NCI-H524 (cell line): ENCODE data around the gene PTTG1IP.

Experiments
- DNase-seq, 2 experiments: peaks; one replicate each; lab custom pipeline; 2025; lab: John Stamatoyannopoulos, UW

PTTG1IP gene

DNA sequence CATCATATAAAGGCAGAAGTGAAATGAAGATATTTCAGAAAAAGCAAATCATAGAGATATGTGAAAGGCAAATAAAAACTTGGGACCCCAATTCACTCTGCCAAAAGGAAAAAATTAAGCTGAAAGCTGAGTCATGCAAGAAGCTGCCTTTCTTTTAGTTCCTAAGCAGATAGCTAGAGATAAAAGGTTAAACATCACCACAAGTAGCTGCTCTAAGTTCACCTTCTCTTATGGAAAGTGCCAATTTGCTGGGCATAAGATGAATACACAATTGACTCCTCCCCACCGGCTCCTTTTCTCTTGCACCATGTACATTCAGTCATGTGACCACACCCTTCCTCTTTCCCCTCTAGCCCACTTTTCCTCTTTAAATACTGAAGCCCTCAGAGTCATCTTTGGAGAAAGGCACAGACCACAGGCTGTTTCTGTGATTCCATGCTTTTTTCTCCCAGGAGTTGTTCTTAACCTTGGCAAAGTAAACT, 50.3 kb downstream of the PTTG1IP start:
- no peak for DNase-seq

DNA sequence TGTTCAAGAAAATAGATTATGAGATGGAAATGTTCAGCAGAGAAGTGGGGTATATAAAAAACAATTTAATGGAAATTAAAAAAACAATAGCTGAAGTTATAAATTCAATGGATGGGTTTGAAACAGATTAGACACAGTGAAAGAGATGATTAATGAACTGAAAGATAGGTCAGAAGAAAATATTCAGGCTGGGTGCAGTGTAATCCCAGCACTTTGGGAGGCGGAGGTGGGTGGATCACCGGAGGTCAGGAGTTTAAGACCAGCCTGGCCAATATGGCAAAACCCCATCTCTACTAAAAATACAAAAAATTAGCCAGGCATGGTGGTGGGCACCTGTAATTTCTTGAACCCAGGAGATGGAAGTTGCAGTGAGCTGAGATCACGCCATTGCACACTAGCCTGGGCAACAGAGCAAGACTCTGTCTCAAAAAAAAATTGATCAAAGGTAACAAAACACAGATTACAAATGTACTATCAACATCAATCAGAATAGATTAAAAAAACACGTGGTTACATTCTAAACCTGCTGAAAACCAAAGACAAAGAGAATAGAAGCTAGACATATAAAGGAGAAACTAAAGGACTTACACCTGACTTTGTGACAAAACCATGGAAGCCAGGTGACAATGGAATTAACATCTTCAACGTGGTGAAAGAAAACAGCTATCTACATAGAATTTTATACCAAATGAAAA, 50.9 kb downstream of the PTTG1IP start:
- DNase-seq, result no peak

DNA sequence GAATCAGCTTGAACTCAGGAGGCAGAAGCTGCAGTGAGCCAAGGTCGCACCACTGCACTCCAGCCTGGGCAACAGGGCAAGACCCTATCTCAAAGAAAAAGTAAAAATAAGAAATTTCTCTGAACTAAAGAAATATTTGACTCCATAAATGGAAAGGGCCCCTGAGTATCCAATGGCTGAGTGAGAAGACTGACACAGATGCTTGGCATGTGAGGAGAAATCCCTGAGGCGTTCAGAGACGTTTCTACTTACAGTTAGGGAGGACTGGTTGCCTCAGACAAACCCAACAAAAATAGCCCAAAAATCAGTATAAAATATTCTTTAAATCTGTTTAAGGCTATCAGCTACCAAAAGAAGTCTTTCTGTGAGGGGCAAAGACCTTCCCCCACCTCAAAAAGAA, 52.6 kb downstream of the PTTG1IP start:
- DNase-seq, result no peak

DNA sequence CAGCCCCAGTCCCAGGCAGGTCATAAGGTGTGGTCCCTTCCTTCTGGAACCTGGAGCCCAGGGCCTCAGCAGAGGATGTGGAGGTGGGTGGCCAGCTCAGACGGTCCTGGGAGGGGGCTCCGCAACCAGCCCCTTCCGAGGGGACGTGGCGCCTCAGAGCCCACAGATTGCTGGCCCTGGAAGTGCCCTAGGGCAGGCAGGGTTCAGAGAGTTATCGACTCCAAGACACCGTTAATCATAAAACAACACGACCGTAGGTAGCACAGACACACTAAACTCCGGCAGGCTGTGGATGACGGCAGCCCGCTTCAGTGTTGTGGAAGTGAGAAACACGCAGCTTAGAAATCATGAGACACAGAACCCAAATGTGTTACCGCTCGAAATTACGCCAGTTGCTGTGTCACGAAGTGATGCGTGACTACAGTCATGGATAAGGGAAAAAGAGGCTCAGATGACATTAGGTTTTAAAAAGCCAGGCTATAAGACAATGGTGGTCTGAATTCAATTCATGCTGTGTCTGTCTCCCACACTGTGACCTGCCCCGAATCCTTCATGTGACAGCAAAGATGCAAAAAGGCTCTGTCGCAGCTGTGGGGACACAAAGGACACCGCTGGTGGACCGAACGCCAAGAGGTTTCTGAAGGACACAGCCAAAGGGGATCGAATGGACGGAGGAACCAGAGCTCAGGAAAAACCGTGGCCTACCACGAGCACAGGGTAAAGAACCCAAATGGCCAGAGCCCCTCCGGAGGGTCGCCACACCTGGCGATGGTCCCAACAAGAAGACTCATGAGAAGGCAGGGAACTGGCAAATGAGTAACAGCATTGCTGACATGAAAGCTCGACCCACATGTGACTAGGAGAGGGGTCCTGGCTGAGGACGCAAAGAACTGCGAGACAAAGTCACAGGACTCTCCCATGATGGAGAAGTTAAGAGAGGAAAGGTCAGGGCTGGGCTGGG, 53.9 kb downstream of the PTTG1IP start:
- no peak for DNase-seq

DNA sequence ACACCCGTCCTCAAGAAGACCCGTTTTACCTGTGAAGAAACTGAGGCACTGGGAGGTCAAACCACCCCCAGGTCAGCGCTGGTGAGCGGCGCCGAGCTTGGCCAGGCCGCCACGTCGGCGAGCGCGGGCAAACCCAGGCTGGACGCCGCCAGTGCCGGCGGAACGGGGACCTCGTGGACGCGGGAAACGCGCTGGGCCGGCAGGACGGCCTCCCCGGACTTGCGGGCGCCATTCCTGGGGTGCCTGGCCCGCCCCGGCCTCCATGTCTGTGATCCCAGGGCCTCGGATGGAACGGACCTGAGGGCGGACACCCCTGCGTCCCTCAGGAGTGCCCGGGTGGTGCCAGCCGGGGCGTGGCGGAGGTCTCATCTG, 54.9 kb downstream of the PTTG1IP start:
- no peak for DNase-seq

DNA sequence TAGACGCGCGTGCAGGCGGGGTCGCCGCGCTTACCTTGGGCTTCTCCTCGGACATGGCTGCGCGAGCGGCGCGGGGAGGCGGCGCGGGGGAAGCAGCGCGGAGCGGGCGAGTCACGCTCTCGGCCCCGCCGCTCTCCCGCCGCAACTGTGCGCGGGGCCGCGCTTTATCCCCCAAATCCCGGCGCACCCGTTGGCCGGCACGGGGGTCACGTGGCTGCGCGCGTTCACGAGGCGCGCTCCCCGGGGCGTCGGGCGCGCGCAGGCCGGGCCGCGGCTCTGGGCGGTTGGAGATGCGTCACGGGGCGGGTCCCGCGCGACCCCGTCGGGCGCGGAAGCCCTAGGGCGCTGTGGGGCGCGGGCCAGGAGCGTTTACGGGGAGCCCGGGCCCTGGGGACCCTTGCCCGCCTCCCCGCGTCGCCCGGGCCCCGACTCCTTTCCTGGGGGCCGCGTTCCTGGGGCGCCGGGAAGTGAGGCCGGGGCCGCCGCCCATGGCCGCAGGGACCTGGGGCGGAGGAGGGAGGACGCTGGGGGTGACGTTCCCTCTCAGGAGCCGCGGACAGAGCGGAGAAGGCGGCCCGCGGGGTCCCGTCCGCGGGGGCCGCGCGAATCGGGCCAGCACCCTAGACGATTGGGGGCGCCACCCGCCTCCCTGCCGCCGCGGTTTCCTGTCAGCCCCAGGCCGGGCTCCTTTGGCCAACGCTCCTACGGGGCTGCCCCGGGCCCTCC, 55.4 kb downstream of the PTTG1IP start, which contains the start of gene SUMO3:
SUMO3 (minus strand) TSS at position 149 of the 726 bp plus-strand sequence; CDS start at position 55, 94 bp downstream.
- DNase-seq, result peak; percentile 52 to 82

DNA sequence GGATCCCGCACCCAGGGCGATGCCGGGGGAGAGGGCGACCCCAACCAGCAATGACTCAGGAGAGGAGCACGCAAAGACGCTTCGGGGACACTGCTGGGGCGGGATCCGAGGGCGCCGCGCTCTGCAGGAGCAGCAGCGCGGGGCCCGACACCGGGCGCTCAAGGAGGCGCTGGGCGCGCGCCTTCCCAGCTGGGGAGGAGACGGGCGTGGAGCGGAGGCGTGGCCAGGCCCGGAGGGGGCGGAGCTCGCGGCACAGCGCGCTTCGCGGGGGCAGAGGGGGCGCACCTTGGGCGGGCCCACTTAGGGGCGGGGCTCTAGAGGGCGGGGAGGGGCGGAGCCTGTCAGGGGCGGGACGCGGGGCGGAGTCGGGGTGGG, 56.0 kb downstream of the PTTG1IP start:
- DNase-seq, result peak; percentile 56 to 81

DNA sequence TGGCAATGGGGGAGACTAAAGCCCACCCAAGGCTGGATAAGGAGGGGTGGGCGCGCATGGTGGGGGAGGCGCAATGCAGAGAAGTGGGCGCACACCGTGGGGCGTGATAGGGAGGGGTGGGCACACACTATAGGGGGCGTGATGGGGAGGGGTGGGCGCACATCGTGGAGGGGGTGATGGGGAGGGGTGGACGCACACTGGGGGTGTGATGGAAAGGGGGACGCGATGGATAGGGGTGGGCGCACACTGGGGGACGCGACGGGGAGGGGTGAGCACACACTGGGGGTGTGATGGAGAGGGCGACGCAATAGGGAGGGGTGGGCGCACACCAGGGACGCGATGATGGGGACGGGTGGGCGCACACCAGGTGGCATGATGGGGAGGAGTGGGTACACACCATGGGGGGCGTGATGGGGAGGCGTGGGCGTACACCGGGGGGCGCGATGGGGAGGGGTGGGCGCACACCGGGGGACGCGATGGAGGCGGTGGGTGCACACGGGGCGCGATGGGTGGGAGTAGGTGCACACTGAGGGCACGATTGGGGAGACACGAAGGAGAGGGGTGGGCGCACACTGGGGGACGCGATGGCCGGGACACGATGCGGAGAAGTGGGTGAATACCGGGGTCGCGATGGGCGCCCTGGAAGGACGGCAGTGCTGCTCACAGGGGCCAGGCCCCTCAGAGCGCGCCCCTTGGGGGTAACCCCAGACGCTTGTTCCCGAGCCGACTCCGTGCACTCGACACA, 56.6 kb downstream of the PTTG1IP start:
- no peak for DNase-seq

DNA sequence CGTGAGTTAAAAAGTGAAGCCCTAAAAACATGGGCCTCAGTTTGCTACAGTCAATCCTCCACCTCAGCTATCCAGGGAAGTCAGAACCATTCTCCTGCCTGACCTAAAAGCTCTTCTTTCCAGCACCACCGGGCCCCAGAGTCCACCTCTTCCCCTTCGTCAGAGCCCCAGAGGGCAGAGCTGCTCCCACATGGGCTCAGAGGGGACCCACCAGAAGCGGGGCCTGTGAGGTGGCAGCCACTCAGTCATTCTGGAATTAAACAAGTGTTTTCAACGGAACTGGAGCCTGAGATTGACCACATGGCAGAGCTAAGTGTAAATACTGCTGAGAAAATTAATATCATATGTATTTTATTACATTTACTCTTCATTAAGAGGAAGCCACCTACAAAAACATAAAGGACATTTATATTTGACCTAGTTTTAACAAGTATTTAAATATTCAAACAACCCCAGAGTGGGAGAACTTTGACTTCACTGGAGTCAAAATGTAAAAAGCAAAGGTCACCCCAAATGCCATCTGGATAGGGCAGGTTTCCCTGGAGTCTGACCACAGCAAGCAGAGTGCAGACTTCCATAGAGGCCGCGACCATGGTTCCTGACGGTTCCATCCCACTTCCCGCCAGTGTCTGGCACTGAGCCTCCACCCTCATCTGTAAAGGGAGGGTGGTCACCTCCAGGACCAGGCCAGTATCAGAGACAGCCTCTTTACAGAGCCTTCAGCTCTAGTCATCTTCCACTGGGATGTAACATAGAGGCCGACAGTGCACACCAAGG, 57.5 kb downstream of the PTTG1IP start:
- no peak for DNase-seq

DNA sequence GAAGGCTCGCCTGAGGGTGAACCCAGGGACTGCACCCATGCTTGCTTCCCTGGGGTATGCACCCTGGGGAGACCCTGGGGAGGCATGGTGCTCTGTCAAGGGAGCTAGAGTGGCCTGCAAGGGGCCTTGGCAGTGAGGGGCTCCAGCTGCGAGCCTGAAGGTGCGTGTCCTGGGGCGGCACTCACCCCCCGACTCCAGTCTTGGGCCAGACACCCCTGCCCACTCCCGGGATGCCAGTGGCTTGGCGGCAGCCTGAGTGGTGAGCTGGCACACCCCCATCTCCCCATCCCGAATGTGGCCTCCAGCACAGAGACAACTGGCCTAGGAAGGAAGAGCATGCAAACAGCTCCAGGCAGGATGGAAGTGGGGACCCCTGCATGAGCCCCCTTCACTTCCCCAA, 58.3 kb downstream of the PTTG1IP start:
- no peak for DNase-seq

DNA sequence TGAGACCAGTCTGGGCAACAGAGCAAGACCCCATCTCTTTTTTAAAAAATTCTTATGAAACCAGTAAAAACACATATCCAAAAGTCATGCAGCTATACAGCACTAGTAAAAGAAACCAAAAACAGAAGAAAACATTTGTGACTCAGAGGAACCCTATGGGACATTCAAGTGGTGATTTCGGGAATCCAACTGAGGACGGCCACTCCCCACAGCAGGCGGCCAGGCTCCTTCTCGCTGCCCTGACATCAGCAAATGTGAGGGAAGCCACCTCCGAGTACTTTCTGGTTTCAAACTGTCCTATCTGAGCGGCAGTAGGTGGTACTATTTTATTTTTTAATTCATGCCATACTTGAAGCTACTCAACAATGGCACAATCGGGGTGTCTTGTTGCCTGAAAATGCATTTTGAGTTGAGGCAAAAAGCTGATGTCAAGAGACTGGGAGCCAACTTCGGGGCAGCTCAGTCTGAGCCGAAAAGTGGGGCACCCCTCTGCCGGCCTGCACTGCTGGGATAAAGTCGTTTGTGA, 58.9 kb downstream of the PTTG1IP start:
- DNase-seq, result no peak

DNA sequence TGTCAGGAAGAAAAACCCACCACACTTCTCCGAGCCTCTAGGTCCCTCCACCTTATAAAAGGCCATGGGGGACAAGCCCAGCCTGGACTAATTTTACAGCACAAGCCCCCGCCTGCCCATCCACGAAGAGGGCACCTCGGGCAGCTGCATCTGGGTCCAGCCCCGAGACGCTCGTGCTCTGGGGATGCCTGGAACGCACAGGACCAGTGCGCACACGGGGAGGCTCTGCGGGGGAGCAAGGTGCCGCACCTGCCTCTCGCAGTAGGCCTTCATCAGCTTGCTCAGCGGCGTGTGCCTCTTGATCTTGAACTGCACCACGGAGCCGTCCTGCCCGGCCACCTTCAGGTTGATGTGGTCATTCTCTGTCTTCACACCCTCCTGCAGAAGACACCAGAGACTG, 59.8 kb downstream of the PTTG1IP start:
- no peak for DNase-seq

DNA sequence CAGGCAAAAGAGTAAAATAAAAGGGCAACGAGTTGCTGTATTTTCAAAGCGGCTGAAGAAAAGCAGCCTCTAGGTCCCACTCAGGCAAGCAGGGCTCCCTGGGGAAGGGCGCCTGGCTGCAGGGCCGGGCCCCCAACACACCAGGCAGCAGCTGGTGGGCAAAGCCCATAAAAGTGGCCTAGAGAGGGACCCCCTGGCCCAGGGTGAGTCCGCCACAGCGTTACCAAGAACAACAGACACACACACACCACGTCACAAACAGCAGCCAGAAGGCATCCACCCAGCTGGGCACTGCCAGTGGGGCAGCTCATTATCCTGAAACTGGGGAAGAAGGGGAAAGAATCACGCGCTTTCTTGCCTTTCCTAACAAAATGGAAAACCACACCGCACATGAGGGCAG, 60.3 kb downstream of the PTTG1IP start:
- no peak for DNase-seq

DNA sequence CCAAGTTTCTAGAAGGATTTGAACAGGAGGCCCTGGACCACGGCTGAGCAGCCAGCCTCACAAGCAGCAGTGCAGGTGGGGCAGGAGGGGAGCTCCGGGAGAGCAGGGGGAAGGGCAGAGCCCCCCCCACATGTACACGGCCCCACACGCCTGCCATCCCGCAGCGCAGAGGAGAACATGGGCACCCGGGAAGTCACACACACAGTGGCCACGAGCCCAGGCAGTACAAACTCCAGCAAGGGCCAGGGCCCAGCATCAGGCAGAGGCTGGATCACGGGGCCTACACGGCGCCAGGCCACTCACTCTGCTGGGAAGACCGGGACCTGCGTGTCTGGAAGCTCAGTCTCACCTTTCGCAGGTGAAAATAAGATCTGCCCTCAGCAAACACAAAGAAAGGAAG, 60.9 kb downstream of the PTTG1IP start:
- no peak for DNase-seq

DNA sequence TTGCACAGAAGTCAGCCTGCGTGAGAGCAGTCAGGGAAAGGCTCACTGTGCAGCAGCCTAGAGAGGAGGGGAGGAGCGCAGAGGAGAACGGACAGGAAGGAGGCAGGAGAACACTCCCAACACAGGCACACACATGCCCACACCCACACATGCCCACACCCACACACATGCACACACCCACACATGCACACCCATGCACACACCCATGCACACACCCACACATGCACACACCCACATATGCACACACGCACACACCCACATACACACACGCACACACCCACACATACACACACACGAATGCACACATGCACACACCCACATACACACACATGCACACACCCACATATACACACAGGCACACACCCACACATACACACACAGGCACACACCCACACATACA, 62.7 kb downstream of the PTTG1IP start:
- no peak for DNase-seq

DNA sequence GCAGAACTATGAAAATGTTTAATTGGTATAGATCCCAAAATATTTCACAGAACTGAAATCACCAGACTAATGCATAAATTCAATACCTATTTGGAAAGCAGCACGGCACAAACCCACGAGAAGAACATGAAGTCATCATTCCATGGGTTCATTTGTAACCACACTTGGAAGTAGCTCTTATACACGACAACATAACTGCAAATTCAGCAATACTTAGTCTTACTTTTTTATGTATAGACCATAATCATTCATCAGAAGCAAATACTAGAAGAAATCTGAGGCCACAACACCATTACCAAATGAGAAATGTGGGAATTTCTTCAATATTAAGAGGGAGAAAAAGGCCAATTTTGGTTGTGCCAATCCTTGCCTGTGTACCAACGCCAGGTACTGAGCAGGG, 67.6 kb downstream of the PTTG1IP start:
- no peak for DNase-seq

DNA sequence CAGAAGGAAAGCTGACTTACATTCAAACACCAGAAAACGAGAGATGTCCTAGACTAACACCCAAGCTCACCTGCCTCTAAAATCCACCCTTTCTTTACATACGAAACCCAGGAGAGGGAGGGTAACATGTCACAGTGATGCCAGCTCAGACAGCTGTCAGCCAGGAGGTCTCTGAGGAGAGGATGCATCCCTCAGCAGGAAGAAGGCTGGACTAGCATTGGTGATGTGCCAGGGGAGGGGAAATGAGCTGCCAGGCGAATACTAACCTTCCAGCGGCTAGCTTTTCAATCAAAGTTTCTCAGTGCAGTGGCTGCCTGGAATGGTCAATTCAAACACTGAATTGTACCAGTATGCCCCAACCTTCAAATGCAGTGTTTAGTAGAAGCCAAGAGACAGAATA, 68.3 kb downstream of the PTTG1IP start:
- peak; percentile 61 to 75 for DNase-seq

DNA sequence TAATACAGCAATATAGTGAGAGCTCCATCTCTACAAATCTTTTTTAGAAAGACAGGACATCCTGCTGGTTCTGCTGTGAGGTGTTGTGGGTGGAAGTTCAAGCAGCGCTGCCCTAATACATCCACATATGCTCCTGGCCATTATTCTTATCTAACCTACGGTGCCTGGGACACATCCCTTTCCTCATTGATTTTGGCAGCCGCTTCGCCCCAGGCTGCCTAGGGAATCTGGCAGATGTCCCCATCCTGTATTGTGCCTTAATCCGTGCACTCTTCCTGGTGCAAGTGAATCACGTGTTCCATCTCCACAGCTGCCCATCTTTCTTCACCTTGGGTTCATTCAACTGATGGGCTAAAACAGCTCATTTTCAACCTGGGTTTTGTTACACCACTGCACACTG, 68.7 kb downstream of the PTTG1IP start:
- peak; percentile 89 to 96 for DNase-seq

DNA sequence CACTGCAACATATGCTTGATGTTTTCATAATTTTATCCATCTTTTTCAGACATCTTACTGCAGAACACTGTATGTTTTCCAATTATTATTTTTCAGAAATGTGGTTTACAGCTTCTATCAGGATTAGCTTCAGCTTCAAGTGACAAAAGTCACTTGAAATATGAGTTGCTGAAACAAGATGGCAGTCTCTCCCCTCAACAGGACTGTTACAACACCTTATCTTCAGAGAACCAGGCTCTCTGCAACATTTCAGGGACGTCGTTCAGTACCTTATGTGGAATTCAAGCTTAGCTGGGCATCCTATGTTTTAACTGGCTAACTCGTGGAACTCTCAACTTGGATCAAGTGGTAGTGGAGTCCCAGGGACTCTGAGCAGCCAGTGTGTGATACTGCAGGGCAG, 69.8 kb downstream of the PTTG1IP start:
- peak in 1 of 2 experiments; percentile 30 for DNase-seq

DNA sequence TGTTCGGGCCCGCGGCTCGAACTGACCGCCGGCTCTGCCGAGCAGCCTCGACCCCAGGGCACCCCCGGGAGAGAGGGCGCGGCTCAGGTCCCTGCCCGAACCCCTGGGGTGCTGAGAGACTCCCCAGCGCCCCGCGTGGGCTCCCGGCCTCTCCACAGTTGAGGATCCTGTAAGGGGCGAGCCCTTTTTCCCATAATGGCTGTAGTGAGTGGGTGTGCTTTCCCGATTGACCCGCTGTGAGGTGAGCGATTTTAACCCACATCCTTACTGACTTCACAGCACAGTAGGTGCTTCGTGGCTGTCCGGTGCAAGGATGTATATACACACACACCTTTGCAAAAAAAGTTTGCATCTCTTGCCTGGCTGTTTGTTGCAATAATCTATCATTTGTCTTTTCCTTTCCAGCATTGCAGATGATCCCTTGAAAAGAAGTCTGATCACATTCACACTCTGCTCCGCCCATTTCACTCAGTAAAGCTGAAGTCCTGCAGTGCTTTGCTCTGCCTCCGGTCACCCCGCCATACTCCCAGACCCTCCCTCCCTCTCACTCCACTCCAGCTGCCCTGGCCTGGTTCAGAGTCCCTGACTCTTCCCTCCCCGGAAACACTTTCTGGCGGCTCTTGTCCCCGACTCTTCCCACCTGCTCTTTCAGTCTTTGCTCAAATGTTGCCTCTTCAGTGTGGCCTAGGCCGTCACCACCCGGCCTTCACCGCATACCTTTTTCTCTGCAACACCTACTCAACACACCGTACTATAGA, 70.9 kb downstream of the PTTG1IP start:
- peak in 1 of 2 experiments; percentile 29 for DNase-seq
